HepG2 (cell line): ENCODE results near the gene SLC22A5. TPM values are rescaled to one million over a fixed set of nuclear protein-coding genes. Genes with fewer than 3 reads are reported as not detected.

ENCODE experiments used
- ASH2L ChIP-seq: fragments of 300-600, 200-600 bp; sonication (generic); IDR thresholded peaks from 2 replicates; pipeline ENCODE4 v1.7.0; 2017; ENCODE audit warnings: low read depth, mild to moderate bottlenecking, moderate library complexity, mixed read lengths, low read length; ENCODE audit not compliant: insufficient read length
- ATAD3A ChIP-seq: sonication (generic); formaldehyde crosslinking; IDR thresholded peaks from 2 replicates; pipeline ENCODE4 v1.4.0; 2020; ENCODE audit warnings: missing genetic modification reagents
- BRF2 ChIP-seq: sonication (generic); formaldehyde crosslinking; IDR thresholded peaks from 2 replicates; pipeline ENCODE4 v1.8.1; 2022; ENCODE audit warnings: mild to moderate bottlenecking, missing genetic modification reagents
- CBFB ChIP-seq: sonication (generic); formaldehyde crosslinking; IDR thresholded peaks from 2 replicates; pipeline ENCODE4 v1.4.0; 2020; ENCODE audit warnings: missing genetic modification reagents
- HHEX ChIP-seq: IDR thresholded peaks from 2 replicates; pipeline ENCODE4 v1.6.1; 2016; ENCODE audit warnings: control low read depth
- HNF1B ChIP-seq: sonication (generic); formaldehyde crosslinking; IDR thresholded peaks from 2 replicates; pipeline ENCODE4 v1.5.1; 2020; ENCODE audit warnings: mild to moderate bottlenecking, moderate library complexity, missing genetic modification reagents
- HOXA9 ChIP-seq: sonication (generic); formaldehyde crosslinking; IDR thresholded peaks from 2 replicates; pipeline ENCODE4 v1.8.1; 2022; ENCODE audit warnings: missing genetic modification reagents, mild to moderate bottlenecking, moderate library complexity, borderline replicate concordance
- JUND ChIP-seq: sonication (generic); formaldehyde crosslinking; IDR thresholded peaks from 2 replicates; pipeline ENCODE4 v1.8.0; 2022; ENCODE audit warnings: mild to moderate bottlenecking, missing genetic modification reagents
- MAF1 ChIP-seq: sonication (generic); formaldehyde crosslinking; IDR thresholded peaks from 2 replicates; pipeline ENCODE4 v1.5.0; 2020; ENCODE audit warnings: missing genetic modification reagents, borderline replicate concordance
- MAFK ChIP-seq, 2 experiments: IDR thresholded peaks in 1 of 2; conservative IDR thresholded peaks in 1 of 2; 2 replicates each; pipeline ENCODE4 v1.6.1; 2011; ENCODE audit warnings: improper control_type of control experiment in 2 of 2, low read length in 2 of 2
- MEF2D ChIP-seq: sonication (generic); formaldehyde crosslinking; IDR thresholded peaks from 2 replicates; pipeline ENCODE4 v1.5.1; 2020; ENCODE audit warnings: mild to moderate bottlenecking, missing genetic modification reagents
- MLX ChIP-seq: IDR thresholded peaks from 2 replicates; pipeline ENCODE4 v1.6.1; 2016
- SMC3 ChIP-seq: IDR thresholded peaks from 2 replicates; pipeline ENCODE4 v1.6.1; 2011; ENCODE audit warnings: low read length, improper control_type of control experiment
- SP140L ChIP-seq: sonication (generic); formaldehyde crosslinking; IDR thresholded peaks from 2 replicates; pipeline ENCODE4 v1.4.0; 2020; ENCODE audit warnings: missing genetic modification reagents, borderline replicate concordance
- SRY ChIP-seq: sonication (generic); formaldehyde crosslinking; IDR thresholded peaks from 2 replicates; pipeline ENCODE4 v1.8.0; 2022; ENCODE audit warnings: mild to moderate bottlenecking, missing genetic modification reagents
- TP53 ChIP-seq: sonication (generic); formaldehyde crosslinking; conservative IDR thresholded peaks from 2 replicates; pipeline ENCODE4 v1.4.0; 2020; ENCODE audit warnings: missing genetic modification reagents
- ZNF282 ChIP-seq: fragments of 450-650 bp; IDR thresholded peaks from 2 replicates; pipeline ENCODE4 v1.6.1; 2018; ENCODE audit not compliant: partially characterized antibody
- ZNF335 ChIP-seq: sonication (generic); formaldehyde crosslinking; IDR thresholded peaks from 2 replicates; pipeline ENCODE4 v1.4.0; 2020; ENCODE audit warnings: missing genetic modification reagents
- ZNF34 ChIP-seq: sonication (generic); formaldehyde crosslinking; IDR thresholded peaks from 2 replicates; pipeline ENCODE4 v1.4.0; 2020; ENCODE audit warnings: mild to moderate bottlenecking, missing genetic modification reagents, borderline replicate concordance
- ZNF512B ChIP-seq: sonication (generic); formaldehyde crosslinking; IDR thresholded peaks from 2 replicates; pipeline ENCODE4 v1.5.1; 2020; ENCODE audit warnings: missing genetic modification reagents, mild to moderate bottlenecking, borderline replicate concordance
- ZNF552 ChIP-seq: sonication (generic); formaldehyde crosslinking; IDR thresholded peaks from 2 replicates; pipeline ENCODE4 v1.9.0; 2022; ENCODE audit warnings: missing genetic modification reagents, mild to moderate bottlenecking, borderline replicate concordance
- ZNF580 ChIP-seq: IDR thresholded peaks from 2 replicates; pipeline ENCODE4 v1.6.1; 2016; ENCODE audit warnings: low read depth, borderline replicate concordance
- ZNF788 ChIP-seq: sonication (generic); formaldehyde crosslinking; IDR thresholded peaks from 2 replicates; pipeline ENCODE4 v1.5.0; 2020; ENCODE audit warnings: mild to moderate bottlenecking, missing genetic modification reagents, borderline replicate concordance
- ZSCAN22 ChIP-seq: sonication (generic); formaldehyde crosslinking; IDR thresholded peaks from 2 replicates; pipeline ENCODE4 v1.4.0; 2020; ENCODE audit warnings: mild to moderate bottlenecking, missing genetic modification reagents
- polyA plus RNA-seq, 8 experiments: library from polyadenylated mRNA; depleted of rRNA in 3 of 8; stranded (reverse) in 7 of 8; unstranded in 1 of 8; fragments of >200 nt; fragmentation: Illumina TruSeq in 4 of 8; extraction: Trizol in 4 of 8; gene quantifications; 2 replicates each; pipeline versions ENCODE4 v1.2.1 to v1.2.3, GENCODE V29; 2011 to 2016; ENCODE audit warnings: low read depth in 4 of 8, missing spikeins in 1 of 8, mixed read lengths in 1 of 8; ENCODE audit not compliant: insufficient read depth in 1 of 8
- total RNA-seq, 5 experiments: library from RNA; depleted of rRNA; stranded (reverse); fragments of >200 nt; fragmentation: Illumina TruSeq; extraction: Trizol; gene quantifications; 2 replicates each; pipeline ENCODE4 v1.2.3, GENCODE V29; 2016; ENCODE audit warnings: low read depth in 1 of 5

SLC22A5 gene
- total and polyA plus RNA-seq, 2 of the 13 experiments (the other 11 are each of a cell fraction or from before 2014, with no cell fraction given): 7.1 to 15.1 TPM

GRCh38 chr5:132422720-132423437 lies 53.4 kb downstream of the SLC22A5 start (continued):
- TF ChIP-seq ZNF512B (CRISPR knock-in tag) (no peak), MEF2D (CRISPR knock-in tag) (peak; percentile 98), BRF2 (no peak), ZSCAN22 (CRISPR knock-in tag) (no peak), ZNF34 (CRISPR knock-in tag) (no peak), SMC3 (no peak), MAFK (conservative IDR thresholded peaks at IDR 0.05 in 1 of 2, IDR thresholded peaks at IDR 0.05 in 1 of 2; ENCODE audit: low read length in 2 of 2) (no peak), ZNF282 (no peak), MLX (CRISPR knock-in tag) (peak; percentile 67; the same call in 1 of the 2 replicates), TP53 (CRISPR knock-in tag) (no peak), SRY (CRISPR knock-in tag) (no peak), CBFB (CRISPR knock-in tag) (no peak), ZNF788 (CRISPR knock-in tag) (no peak), JUND (peak; percentile 52; the same call in 1 of the 2 replicates), ASH2L (no peak), SP140L (CRISPR knock-in tag) (no peak), ZNF335 (CRISPR knock-in tag) (no peak), ZNF580 (CRISPR knock-in tag) (peak; percentile 18; the same call in 1 of the 2 replicates), MAF1 (no peak), HHEX (CRISPR knock-in tag) (no peak), ATAD3A (no peak), ZNF552 (CRISPR knock-in tag) (no peak), HOXA9 (CRISPR knock-in tag) (no peak), HNF1B (CRISPR knock-in tag) (peak; percentile 48; the same call in 1 of the 2 replicates)
